Astrocyte (in vitro differentiated cells and primary cell): ENCODE measurements around the gene ZSCAN22. TPM values are rescaled to one million over a fixed set of nuclear protein-coding genes. Genes with fewer than 3 reads are reported as not detected.

ENCODE experiments used
- DNase-seq: peaks from one replicate; pipeline ENCODE4 v3.0.0-alpha.2; 2010; ENCODE audit warnings: low read depth
- FAIRE-seq: peaks from 2 replicates; lab custom pipeline; 2011; peaks lifted over from hg19 to GRCh38; lab: Jason Lieb, UNC
- H2AFZ ChIP-seq: 2 replicates; pipeline ENCODE4 v1.6.0; 2012; ENCODE audit warnings: low read depth, low read length, inconsistent platforms
- H3K27ac ChIP-seq: 2 replicates; pipeline ENCODE4 v1.5.1; 2011; ENCODE audit warnings: low read depth, low read length, inconsistent platforms
- H3K27me3 ChIP-seq: 2 replicates; pipeline ENCODE4 v1.6.0; 2011; ENCODE audit warnings: low read length, inconsistent platforms; ENCODE audit not compliant: insufficient read depth
- H3K36me3 ChIP-seq: 2 replicates; pipeline ENCODE4 v1.5.1; 2011; ENCODE audit warnings: low read length, inconsistent platforms; ENCODE audit not compliant: insufficient read depth
- H3K4me1 ChIP-seq: 2 replicates; pipeline ENCODE4 v1.5.1; 2011; ENCODE audit warnings: low read length, inconsistent platforms; ENCODE audit not compliant: insufficient read depth
- H3K4me2 ChIP-seq: 2 replicates; pipeline ENCODE4 v1.6.0; 2012; ENCODE audit warnings: low read length, inconsistent platforms
- H3K4me3 ChIP-seq: 2 replicates; pipeline ENCODE4 v1.5.1; 2011; ENCODE audit warnings: low read depth, mild to moderate bottlenecking, low read length, inconsistent platforms; ENCODE audit not compliant: insufficient read depth
- H3K79me2 ChIP-seq: 2 replicates; pipeline ENCODE4 v1.6.0; 2012; ENCODE audit warnings: mild to moderate bottlenecking, low read length, inconsistent platforms; ENCODE audit not compliant: insufficient read depth
- H3K9ac ChIP-seq: 2 replicates; pipeline ENCODE4 v1.6.0; 2012; ENCODE audit warnings: mild to moderate bottlenecking, low read length, inconsistent platforms
- H3K9me3 ChIP-seq: 2 replicates; pipeline ENCODE4 v1.5.1; 2012; ENCODE audit warnings: low read depth, mild to moderate bottlenecking, low read length, inconsistent platforms; ENCODE audit not compliant: insufficient read depth
- H4K20me1 ChIP-seq: 2 replicates; pipeline ENCODE4 v1.6.0; 2012; ENCODE audit warnings: low read length, inconsistent platforms; ENCODE audit not compliant: insufficient read depth
- H3K27ac Mint-ChIP-seq: one replicate; pipeline ENCODE4 v1.8.0; 2021; ENCODE audit warnings: mild to moderate bottlenecking, mixed read lengths; ENCODE audit not compliant: unreplicated experiment
- H3K27me3 Mint-ChIP-seq: one replicate; pipeline ENCODE4 v1.8.0; 2021; ENCODE audit warnings: low read depth, mixed read lengths; ENCODE audit not compliant: unreplicated experiment
- H3K36me3 Mint-ChIP-seq: one replicate; pipeline ENCODE4 v1.8.0; 2021; ENCODE audit warnings: low read depth, mixed read lengths; ENCODE audit not compliant: unreplicated experiment
- H3K4me1 Mint-ChIP-seq: one replicate; pipeline ENCODE4 v1.8.0; 2021; ENCODE audit warnings: low read depth, mixed read lengths; ENCODE audit not compliant: unreplicated experiment
- H3K4me3 Mint-ChIP-seq: one replicate; pipeline ENCODE4 v1.8.0; 2021; ENCODE audit warnings: mild to moderate bottlenecking, moderate library complexity, mixed read lengths; ENCODE audit not compliant: unreplicated experiment
- H3K9me3 Mint-ChIP-seq: one replicate; pipeline ENCODE4 v1.8.0; 2021; ENCODE audit warnings: mild to moderate bottlenecking, mixed read lengths; ENCODE audit not compliant: unreplicated experiment
- CTCF ChIP-seq: IDR thresholded peaks from 2 replicates; pipeline ENCODE4 v1.5.1; 2011; ENCODE audit warnings: low read depth, mild to moderate bottlenecking, inconsistent platforms, low read length, moderate library complexity; ENCODE audit not compliant: insufficient read depth
- EZH2 ChIP-seq: IDR thresholded peaks from 2 replicates; pipeline ENCODE4 v1.6.1; 2012; ENCODE audit warnings: mild to moderate bottlenecking, low read length, inconsistent platforms; ENCODE audit not compliant: insufficient read depth
- total RNA-seq: library from RNA; stranded (reverse); gene quantifications from 2 replicates; pipeline ENCODE4 v1.2.1, GENCODE V29; 2021

ZSCAN22 gene
- total RNA-seq, 1 donor from 2014 or later: 3.1 TPM

GRCh38 chr19:58381460-58382212 is 54.8 kb downstream of the ZSCAN22 start:
- Histone ChIP-seq H3K36me3 (no peaks in the 10 kb centered on the region), H3K9me3 (no peaks in the 10 kb centered on the region), H3K4me2 (peak overlapping the region; percentile 88), H3K4me3 (peak overlapping the region; percentile 79), H2AFZ (no peak overlapping the region), H3K79me2 (peaks cover 29% of the 10 kb centered on the region), H4K20me1 (no peaks in the 10 kb centered on the region), H3K9ac (peak overlapping the region; percentile 86), H3K27me3 (no peaks in the 10 kb centered on the region), H3K27ac (peak overlapping the region; percentile 84), H3K4me1 (peaks cover 20% of the 10 kb centered on the region)
- peak overlapping the region; percentile 89 for H3K27ac Mint-ChIP-seq
- TF ChIP-seq EZH2 (no peak), CTCF (no peak)
- H3K27me3 Mint-ChIP-seq: no peaks in the 10 kb centered on the region
- H3K4me1 Mint-ChIP-seq: peaks cover 12% of the 10 kb centered on the region
- DNase-seq (no peak), FAIRE-seq (no peak)
- H3K4me3 Mint-ChIP-seq: peak overlapping the region; percentile 92
- no peaks in the 10 kb centered on the region for H3K9me3 Mint-ChIP-seq
- H3K36me3 Mint-ChIP-seq: no peaks in the 10 kb centered on the region

DNA sequence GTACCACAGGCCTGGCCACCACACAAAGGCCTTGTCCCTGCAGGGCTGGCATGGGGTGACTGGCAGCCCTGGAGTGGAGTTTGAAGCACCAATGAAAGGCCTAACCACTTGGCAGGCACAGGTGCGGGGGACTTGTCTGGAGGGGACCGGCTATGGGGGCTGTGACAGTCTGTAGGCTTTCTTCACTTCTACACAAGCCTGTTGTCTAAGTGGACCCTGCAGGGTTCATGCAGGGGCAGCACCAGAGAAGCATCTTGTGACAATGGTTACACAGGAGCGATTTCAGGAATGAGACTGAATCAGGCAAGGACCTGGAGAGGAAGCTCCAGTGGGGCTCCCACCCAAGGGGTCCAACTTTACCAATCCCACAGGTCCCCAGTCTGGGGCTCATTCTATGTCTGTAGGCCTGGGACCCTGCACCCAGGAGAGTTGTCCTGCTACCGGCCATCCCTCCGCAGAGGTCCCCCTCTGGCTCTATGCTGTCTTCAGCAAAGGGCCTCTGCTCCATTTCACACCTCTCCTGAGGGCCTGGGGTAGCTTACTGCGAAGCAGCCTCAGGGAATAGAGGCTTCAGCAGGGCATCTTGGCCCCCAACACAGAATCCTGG is 56.3 kb downstream of the ZSCAN22 start:
- Mint-ChIP-seq H3K36me3 (peaks cover 3% of the 10 kb centered on the region), H3K27ac (no peak overlapping the region), H3K27me3 (no peaks in the 10 kb centered on the region), H3K4me1 (peaks cover 16% of the 10 kb centered on the region), H3K4me3 (peak overlapping the region; percentile 92), H3K9me3 (no peaks in the 10 kb centered on the region)
- DNase-seq: no peak
- FAIRE-seq: no peak
- Histone ChIP-seq H3K79me2 (peaks cover 41% of the 10 kb centered on the region), H3K9ac (no peak overlapping the region), H3K27me3 (no peaks in the 10 kb centered on the region), H3K4me2 (no peak overlapping the region), H3K9me3 (no peaks in the 10 kb centered on the region), H3K4me1 (peaks cover 24% of the 10 kb centered on the region), H3K27ac (no peak overlapping the region), H4K20me1 (peaks cover 10% of the 10 kb centered on the region), H3K4me3 (no peak overlapping the region), H2AFZ (no peak overlapping the region), H3K36me3 (peaks cover under 1% of the 10 kb centered on the region)
- no peak for TF ChIP-seq EZH2
- TF ChIP-seq CTCF: no peak
